ENCODE measurements around the gene TAS2R46. TPM values are rescaled to one million over a fixed set of nuclear protein-coding genes. Genes with fewer than 3 reads are reported as not detected.

The TAS2R46 gene, protein sequence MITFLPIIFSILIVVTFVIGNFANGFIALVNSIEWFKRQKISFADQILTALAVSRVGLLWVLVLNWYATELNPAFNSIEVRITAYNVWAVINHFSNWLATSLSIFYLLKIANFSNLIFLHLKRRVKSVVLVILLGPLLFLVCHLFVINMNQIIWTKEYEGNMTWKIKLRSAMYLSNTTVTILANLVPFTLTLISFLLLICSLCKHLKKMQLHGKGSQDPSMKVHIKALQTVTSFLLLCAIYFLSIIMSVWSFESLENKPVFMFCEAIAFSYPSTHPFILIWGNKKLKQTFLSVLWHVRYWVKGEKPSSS
- 0.82 and 1.9 TPM in 2 replicates for total RNA-seq (ENCODE audit: low replicate concordance)

DNA sequence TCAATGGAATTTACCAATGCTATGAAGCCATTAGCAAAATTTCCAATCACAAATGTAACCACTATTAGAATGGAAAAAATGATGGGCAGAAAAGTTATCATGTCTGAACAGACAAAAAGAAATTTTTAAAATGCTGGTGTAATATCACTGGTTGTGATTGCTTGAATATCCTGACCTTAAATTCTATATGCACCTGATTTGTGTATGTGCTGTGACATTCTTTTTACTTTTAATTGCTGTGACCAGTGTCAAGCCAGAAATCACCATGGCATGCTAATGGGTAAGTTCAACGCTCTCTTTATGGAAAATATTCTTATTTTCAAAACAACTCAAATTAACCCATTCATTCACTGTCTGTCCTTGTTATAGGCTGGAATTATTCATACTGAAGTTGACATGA is at the start of gene TAS2R46:
Gene TAS2R46 (minus strand): TSS at position 101 of the 400 bp plus-strand sequence. CDS start 0 bp downstream, at position 101.

DNA sequence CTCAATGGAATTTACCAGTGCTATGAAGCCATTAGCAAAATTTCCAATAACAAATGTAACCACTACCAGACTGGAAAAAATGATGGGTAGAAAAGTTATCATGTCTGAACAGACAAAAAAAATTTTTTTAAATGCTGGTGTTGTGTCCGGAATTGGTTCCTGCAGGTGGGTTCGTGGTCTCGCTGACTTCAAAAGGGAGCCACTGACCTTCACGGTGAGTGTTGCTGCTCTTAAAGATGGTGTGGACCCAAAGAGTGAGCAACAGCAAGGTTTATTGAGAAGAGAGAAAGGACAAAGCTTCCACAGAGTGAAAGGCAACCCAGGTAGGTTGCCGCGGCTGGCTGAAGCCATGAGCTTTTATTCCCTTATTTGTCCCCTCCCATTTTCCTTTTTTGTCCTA is 30.0 kb upstream of the TAS2R46 start, which contains the start of gene TAS2R43:
Gene TAS2R43 (minus strand): TSS at position 186 of the 400 bp plus-strand sequence. CDS start 84 bp downstream, at position 102.

DNA sequence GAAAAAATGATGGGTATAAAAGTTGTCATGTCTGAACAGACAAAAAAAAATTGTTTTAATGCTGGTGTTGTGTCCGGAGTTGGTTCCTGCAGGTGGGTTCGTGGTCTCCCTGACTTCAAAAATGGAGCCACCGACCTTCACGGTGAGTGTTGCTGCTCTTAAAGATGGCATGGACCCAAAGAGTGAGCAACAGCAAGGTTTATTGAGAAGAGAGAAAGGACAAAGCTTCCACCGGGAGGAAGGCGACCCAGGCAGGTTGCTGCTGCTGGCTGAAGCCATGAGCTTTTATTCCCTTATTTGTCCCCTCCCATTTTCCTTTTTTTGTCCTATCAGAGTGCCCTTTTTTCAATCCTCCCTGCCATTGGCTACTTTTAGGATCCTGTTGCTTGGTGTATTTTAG is 30.8 kb downstream of the TAS2R46 start, which contains the start of gene TAS2R31:
Gene TAS2R31 (minus strand): TSS at position 101 of the 400 bp plus-strand sequence. CDS start 72 bp downstream, at position 29.

DNA sequence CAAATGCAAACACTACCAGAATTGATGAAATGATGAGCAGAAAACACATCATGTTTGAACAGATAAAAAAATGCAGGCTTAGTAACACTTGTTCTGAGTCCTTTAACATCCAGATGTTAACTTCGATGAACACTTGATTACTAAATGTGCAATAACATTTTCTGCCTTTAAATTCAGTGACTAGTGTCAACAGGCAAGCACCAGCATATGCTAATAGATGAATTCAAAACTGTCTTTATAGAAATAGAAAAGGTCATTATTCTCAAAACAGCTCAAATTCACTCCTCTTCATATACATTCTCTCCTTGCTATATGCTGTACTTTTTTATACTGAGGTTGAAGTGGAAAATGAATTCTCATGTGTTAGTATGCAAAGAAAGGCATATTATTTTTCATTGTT is 39.6 kb downstream of the TAS2R46 start, which contains the start of gene TAS2R19:
Gene TAS2R19 (minus strand): TSS at position 101 of the 400 bp plus-strand sequence. CDS start 49 bp downstream, at position 52.

Other genes with a start within 250 kb of the TAS2R46 start
- gene TAS2R10, start 235.9 kb downstream of the TAS2R46 start, total RNA-seq (ENCODE audit: low replicate concordance): 0.23 and 0.53 TPM in 2 replicates
- 0.47 and 0.53 TPM in 2 replicates for gene PRR4, start 212.8 kb downstream of the TAS2R46 start, total RNA-seq (ENCODE audit: low replicate concordance)
- 9.3 and 20.0 TPM in 2 replicates for gene PRH1, start 178.0 kb downstream of the TAS2R46 start, total RNA-seq (ENCODE audit: low replicate concordance)
- gene TAS2R13, start 152.7 kb downstream of the TAS2R46 start, total RNA-seq (ENCODE audit: low replicate concordance): 0.70 and 1.1 TPM in 2 replicates
- not detected in 2 replicates for gene PRH2, start 133.1 kb downstream of the TAS2R46 start, total RNA-seq (ENCODE audit: low replicate concordance)
- 1.6 and 2.5 TPM in 2 replicates for gene TAS2R14, start 123.0 kb downstream of the TAS2R46 start, total RNA-seq (ENCODE audit: low replicate concordance)
- 1.3 and 1.8 TPM in 2 replicates for gene TAS2R50, start 75.4 kb downstream of the TAS2R46 start, total RNA-seq (ENCODE audit: low replicate concordance)
- 1.9 and 2.3 TPM in 2 replicates for gene TAS2R20, start 64.0 kb downstream of the TAS2R46 start, total RNA-seq (ENCODE audit: low replicate concordance)
- 4.1 and 4.3 TPM in 2 replicates for gene TAS2R19, start 39.7 kb downstream of the TAS2R46 start, total RNA-seq (ENCODE audit: low replicate concordance)
- 1.2 and 2.3 TPM in 2 replicates for gene TAS2R31, start 30.9 kb downstream of the TAS2R46 start, total RNA-seq (ENCODE audit: low replicate concordance)
- 0.70 TPM in 1 of 2 replicates, not detected in the other for gene TAS2R43, start 30.0 kb upstream of the TAS2R46 start, total RNA-seq (ENCODE audit: low replicate concordance)
- 2.0 and 3.0 TPM in 2 replicates for gene TAS2R30, start 72.3 kb upstream of the TAS2R46 start, total RNA-seq (ENCODE audit: low replicate concordance)
- 2.3 and 5.3 TPM in 2 replicates for gene SMIM10L1, start 108.9 kb upstream of the TAS2R46 start, total RNA-seq (ENCODE audit: low replicate concordance)
- not detected in 2 replicates for gene TAS2R42, start 124.6 kb upstream of the TAS2R46 start, total RNA-seq (ENCODE audit: low replicate concordance)
- gene PRB3, start 207.4 kb upstream of the TAS2R46 start, total RNA-seq (ENCODE audit: low replicate concordance): not detected in 2 replicates
- gene PRB4, start 248.1 kb upstream of the TAS2R46 start, total RNA-seq (ENCODE audit: low replicate concordance): not detected in 2 replicates

Data from smooth muscle cell of the coronary artery (primary cell).